Astrocyte (in vitro differentiated cells and primary cell): Measurements from ENCODE around the gene FBN2. TPM values are rescaled to one million over a fixed set of nuclear protein-coding genes. Genes with fewer than 3 reads are reported as not detected.

Experiments used
- DNase-seq: peaks from one replicate; pipeline ENCODE4 v3.0.0-alpha.2; 2010; ENCODE audit warnings: low read depth
- FAIRE-seq: peaks from 2 replicates; lab custom pipeline; 2011; peaks lifted over from hg19 to GRCh38; lab: Jason Lieb, UNC
- H2AFZ ChIP-seq: 2 replicates; pipeline ENCODE4 v1.6.0; 2012; ENCODE audit warnings: low read depth, low read length, inconsistent platforms
- H3K27ac ChIP-seq: 2 replicates; pipeline ENCODE4 v1.5.1; 2011; ENCODE audit warnings: low read depth, low read length, inconsistent platforms
- H3K27me3 ChIP-seq: 2 replicates; pipeline ENCODE4 v1.6.0; 2011; ENCODE audit warnings: low read length, inconsistent platforms; ENCODE audit not compliant: insufficient read depth
- H3K36me3 ChIP-seq: 2 replicates; pipeline ENCODE4 v1.5.1; 2011; ENCODE audit warnings: low read length, inconsistent platforms; ENCODE audit not compliant: insufficient read depth
- H3K4me1 ChIP-seq: 2 replicates; pipeline ENCODE4 v1.5.1; 2011; ENCODE audit warnings: low read length, inconsistent platforms; ENCODE audit not compliant: insufficient read depth
- H3K4me2 ChIP-seq: 2 replicates; pipeline ENCODE4 v1.6.0; 2012; ENCODE audit warnings: low read length, inconsistent platforms
- H3K4me3 ChIP-seq: 2 replicates; pipeline ENCODE4 v1.5.1; 2011; ENCODE audit warnings: low read depth, mild to moderate bottlenecking, low read length, inconsistent platforms; ENCODE audit not compliant: insufficient read depth
- H3K79me2 ChIP-seq: 2 replicates; pipeline ENCODE4 v1.6.0; 2012; ENCODE audit warnings: mild to moderate bottlenecking, low read length, inconsistent platforms; ENCODE audit not compliant: insufficient read depth
- H3K9ac ChIP-seq: 2 replicates; pipeline ENCODE4 v1.6.0; 2012; ENCODE audit warnings: mild to moderate bottlenecking, low read length, inconsistent platforms
- H3K9me3 ChIP-seq: 2 replicates; pipeline ENCODE4 v1.5.1; 2012; ENCODE audit warnings: low read depth, mild to moderate bottlenecking, low read length, inconsistent platforms; ENCODE audit not compliant: insufficient read depth
- H4K20me1 ChIP-seq: 2 replicates; pipeline ENCODE4 v1.6.0; 2012; ENCODE audit warnings: low read length, inconsistent platforms; ENCODE audit not compliant: insufficient read depth
- H3K27ac Mint-ChIP-seq: one replicate; pipeline ENCODE4 v1.8.0; 2021; ENCODE audit warnings: mild to moderate bottlenecking, mixed read lengths; ENCODE audit not compliant: unreplicated experiment
- H3K27me3 Mint-ChIP-seq: one replicate; pipeline ENCODE4 v1.8.0; 2021; ENCODE audit warnings: low read depth, mixed read lengths; ENCODE audit not compliant: unreplicated experiment
- H3K36me3 Mint-ChIP-seq: one replicate; pipeline ENCODE4 v1.8.0; 2021; ENCODE audit warnings: low read depth, mixed read lengths; ENCODE audit not compliant: unreplicated experiment
- H3K4me1 Mint-ChIP-seq: one replicate; pipeline ENCODE4 v1.8.0; 2021; ENCODE audit warnings: low read depth, mixed read lengths; ENCODE audit not compliant: unreplicated experiment
- H3K4me3 Mint-ChIP-seq: one replicate; pipeline ENCODE4 v1.8.0; 2021; ENCODE audit warnings: mild to moderate bottlenecking, moderate library complexity, mixed read lengths; ENCODE audit not compliant: unreplicated experiment
- H3K9me3 Mint-ChIP-seq: one replicate; pipeline ENCODE4 v1.8.0; 2021; ENCODE audit warnings: mild to moderate bottlenecking, mixed read lengths; ENCODE audit not compliant: unreplicated experiment
- EZH2 ChIP-seq: IDR thresholded peaks from 2 replicates; pipeline ENCODE4 v1.6.1; 2012; ENCODE audit warnings: mild to moderate bottlenecking, low read length, inconsistent platforms; ENCODE audit not compliant: insufficient read depth
- total RNA-seq: library from RNA; stranded (reverse); gene quantifications from 2 replicates; pipeline ENCODE4 v1.2.1, GENCODE V29; 2021
- TF ChIP-seq, protein P1 (sequence below): IDR thresholded peaks from 2 replicates; pipeline ENCODE4 v1.5.1; 2011; ENCODE audit warnings: low read depth, mild to moderate bottlenecking, inconsistent platforms, low read length, moderate library complexity; ENCODE audit not compliant: insufficient read depth

FBN2 gene
- total RNA-seq, 1 donor from 2014 or later = 176 TPM

DNA sequence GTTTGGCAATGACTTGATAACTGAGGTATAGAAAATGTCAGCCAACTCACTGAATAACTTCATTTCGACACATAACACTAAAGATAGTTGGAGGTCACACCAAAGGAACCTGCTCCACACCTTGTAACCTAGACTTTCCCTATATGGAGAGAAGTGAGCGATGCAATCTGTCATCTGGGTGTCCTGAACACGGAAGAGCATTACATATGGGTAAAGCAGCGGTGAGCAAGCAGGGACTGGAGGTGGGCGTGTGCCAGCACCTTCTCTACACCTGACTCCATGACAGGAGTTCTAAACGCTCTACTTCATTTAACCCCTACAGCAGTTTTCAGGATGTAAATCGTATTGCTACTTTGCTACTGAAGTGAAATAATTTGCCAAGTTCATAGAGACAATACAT lies 301.7 kb downstream of the FBN2 start:
- Mint-ChIP-seq H3K27ac (no peak overlapping the region), H3K27me3 (peaks cover 2% of the 10 kb centered on the region), H3K4me3 (no peak overlapping the region), H3K4me1 (no peaks in the 10 kb centered on the region), H3K9me3 (peaks cover 5% of the 10 kb centered on the region), H3K36me3 (no peaks in the 10 kb centered on the region)
- DNase-seq = no peak
- H3K4me2 ChIP-seq = no peak overlapping the region
- no peaks in the 10 kb centered on the region for H3K36me3 ChIP-seq
- no peak overlapping the region for H3K9ac ChIP-seq
- H3K27ac ChIP-seq = no peak overlapping the region
- no peak overlapping the region for H2AFZ ChIP-seq
- no peak for FAIRE-seq
- H3K79me2 ChIP-seq = no peaks in the 10 kb centered on the region
- no peaks in the 10 kb centered on the region for H3K27me3 ChIP-seq
- TF ChIP-seq, protein P1, sequence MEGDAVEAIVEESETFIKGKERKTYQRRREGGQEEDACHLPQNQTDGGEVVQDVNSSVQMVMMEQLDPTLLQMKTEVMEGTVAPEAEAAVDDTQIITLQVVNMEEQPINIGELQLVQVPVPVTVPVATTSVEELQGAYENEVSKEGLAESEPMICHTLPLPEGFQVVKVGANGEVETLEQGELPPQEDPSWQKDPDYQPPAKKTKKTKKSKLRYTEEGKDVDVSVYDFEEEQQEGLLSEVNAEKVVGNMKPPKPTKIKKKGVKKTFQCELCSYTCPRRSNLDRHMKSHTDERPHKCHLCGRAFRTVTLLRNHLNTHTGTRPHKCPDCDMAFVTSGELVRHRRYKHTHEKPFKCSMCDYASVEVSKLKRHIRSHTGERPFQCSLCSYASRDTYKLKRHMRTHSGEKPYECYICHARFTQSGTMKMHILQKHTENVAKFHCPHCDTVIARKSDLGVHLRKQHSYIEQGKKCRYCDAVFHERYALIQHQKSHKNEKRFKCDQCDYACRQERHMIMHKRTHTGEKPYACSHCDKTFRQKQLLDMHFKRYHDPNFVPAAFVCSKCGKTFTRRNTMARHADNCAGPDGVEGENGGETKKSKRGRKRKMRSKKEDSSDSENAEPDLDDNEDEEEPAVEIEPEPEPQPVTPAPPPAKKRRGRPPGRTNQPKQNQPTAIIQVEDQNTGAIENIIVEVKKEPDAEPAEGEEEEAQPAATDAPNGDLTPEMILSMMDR = no peak
- TF ChIP-seq EZH2 = no peak
- no peaks in the 10 kb centered on the region for H4K20me1 ChIP-seq
- no peaks in the 10 kb centered on the region for H3K4me1 ChIP-seq
- H3K9me3 ChIP-seq = no peaks in the 10 kb centered on the region
- no peak overlapping the region for H3K4me3 ChIP-seq

DNA sequence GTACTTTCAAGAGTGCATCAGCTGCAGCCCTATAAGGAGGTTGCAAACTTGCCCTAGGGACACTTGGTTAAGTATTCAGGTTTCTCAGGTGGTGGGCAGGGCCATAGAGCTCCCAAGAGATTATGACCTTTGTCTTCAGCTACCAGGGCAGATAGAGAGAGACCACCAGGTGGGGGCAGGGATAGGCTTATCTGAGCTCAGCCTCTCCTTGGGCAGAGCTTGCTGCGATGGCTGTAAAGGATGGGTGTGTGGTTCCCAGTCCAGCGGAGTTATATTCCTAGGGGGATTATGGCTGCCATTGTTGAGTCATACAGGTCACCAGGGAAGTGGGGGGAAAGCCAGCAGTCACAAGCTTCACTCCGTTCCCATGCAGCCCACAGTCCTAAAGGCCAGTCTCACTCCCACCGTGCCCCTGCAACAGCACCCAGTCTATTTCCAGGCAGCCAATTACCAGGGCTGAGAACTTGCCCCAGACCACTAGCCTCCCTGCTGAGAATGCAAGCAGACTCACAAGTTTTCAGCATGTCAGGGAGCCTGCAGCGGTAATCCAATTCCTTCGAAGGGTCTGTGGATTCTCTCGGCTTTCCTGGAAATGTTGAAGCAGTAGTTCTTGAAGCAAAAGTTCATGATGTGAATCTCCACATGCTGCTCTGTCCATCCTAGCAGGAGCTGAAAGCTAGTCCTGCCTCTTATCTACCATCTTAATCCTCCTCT lies 303.0 kb downstream of the FBN2 start:
- H3K27me3 ChIP-seq = no peaks in the 10 kb centered on the region
- no peaks in the 10 kb centered on the region for H3K79me2 ChIP-seq
- H3K4me3 Mint-ChIP-seq = no peak overlapping the region
- no peak for FAIRE-seq
- TF ChIP-seq, protein P1 = no peak
- no peak for TF ChIP-seq EZH2
- H3K4me2 ChIP-seq = no peak overlapping the region
- no peak overlapping the region for H3K27ac Mint-ChIP-seq
- no peaks in the 10 kb centered on the region for H3K36me3 ChIP-seq
- H3K9me3 ChIP-seq = no peaks in the 10 kb centered on the region
- H3K4me3 ChIP-seq = no peak overlapping the region
- no peaks in the 10 kb centered on the region for H4K20me1 ChIP-seq
- no peak overlapping the region for H3K9ac ChIP-seq
- H3K4me1 Mint-ChIP-seq = no peaks in the 10 kb centered on the region
- H3K36me3 Mint-ChIP-seq = no peaks in the 10 kb centered on the region
- peaks cover 5% of the 10 kb centered on the region for H3K9me3 Mint-ChIP-seq
- H3K4me1 ChIP-seq = no peaks in the 10 kb centered on the region
- no peak overlapping the region for H2AFZ ChIP-seq
- H3K27ac ChIP-seq = no peak overlapping the region
- H3K27me3 Mint-ChIP-seq = peaks cover 2% of the 10 kb centered on the region
- no peak for DNase-seq

- H3K9me3 Mint-ChIP-seq = peaks cover 4% of the 10 kb centered on the region
- TF ChIP-seq, protein P1 = no peak
- TF ChIP-seq EZH2 = no peak
Measured at GRCh38 chr5:128228521-128228920, 309.5 kb downstream of the FBN2 start.

More at GRCh38 chr5:128228521-128228920, 309.5 kb downstream of the FBN2 start:
- Histone ChIP-seq H3K36me3 (no peaks in the 10 kb centered on the region), H3K4me1 (peaks cover 19% of the 10 kb centered on the region), H3K27ac (peak overlapping the region; percentile 74), H3K27me3 (no peaks in the 10 kb centered on the region), H3K9me3 (no peaks in the 10 kb centered on the region), H4K20me1 (no peaks in the 10 kb centered on the region), H3K4me3 (no peak overlapping the region), H2AFZ (no peak overlapping the region), H3K9ac (no peak overlapping the region), H3K79me2 (no peaks in the 10 kb centered on the region), H3K4me2 (peak overlapping the region; percentile 3)
- peak; percentile 91 for DNase-seq
- FAIRE-seq = peak; percentile 13
- Mint-ChIP-seq H3K4me3 (no peak overlapping the region), H3K4me1 (peaks cover 14% of the 10 kb centered on the region), H3K36me3 (no peaks in the 10 kb centered on the region), H3K27ac (no peak overlapping the region), H3K27me3 (no peaks in the 10 kb centered on the region)
